ENCODE results near the gene FOXL1.

- TF ChIP-seq ZNF121 (CRISPR knock-in tag; IDR thresholded peaks at IDR 0.05) (no peak), POLR2A (IDR thresholded peaks at IDR 0.05; ENCODE audit: insufficient read depth in 1 of 2, low read depth in 2 of 2, low read length in 2 of 2) (no peak), PHB2 (IDR thresholded peaks at IDR 0.05; ENCODE audit: partially characterized antibody) (no peak), REXO4 (CRISPR knock-in tag; IDR thresholded peaks at IDR 0.05; ENCODE audit: borderline replicate concordance) (no peak), SRY (CRISPR knock-in tag; IDR thresholded peaks at IDR 0.05) (no peak), REST (IDR thresholded peaks at IDR 0.05; ENCODE audit: borderline replicate concordance in 1 of 2, low read depth in 1 of 2, low read length in 2 of 2) (no peak), CTCF (CRISPR knock-in tag; IDR thresholded peaks at IDR 0.05) (no peak), ZNF17 (CRISPR knock-in tag; IDR thresholded peaks at IDR 0.05) (no peak), TIGD3 (CRISPR knock-in tag; IDR thresholded peaks at IDR 0.05; ENCODE audit: borderline replicate concordance) (no peak), WIZ (CRISPR knock-in tag; IDR thresholded peaks at IDR 0.05) (no peak), MED1 (CRISPR knock-in tag; IDR thresholded peaks at IDR 0.05) (no peak)
Observed at GRCh38 chr16:86546638-86547013, 31.7 kb upstream of the FOXL1 start.
